HEK293 (cell line): Measurements from ENCODE around the gene FRRS1L.
A peak's percentile ranks its signal among the peaks of the same experiment; 100 is the strongest.

ENCODE experiments used
- CTCF ChIA-PET: fragments of 350-600 bp; formaldehyde crosslinking; extraction: SDS; loops from one replicate; lab custom pipeline; 2021; ENCODE audit warnings: antibody characterized with exemption; lab: Yijun Ruan, JAX
- POLR2A ChIA-PET: fragments of 300-600 bp; formaldehyde crosslinking; extraction: SDS; loops from one replicate; lab custom pipeline; 2020; ENCODE audit warnings: antibody characterized with exemption, inconsistent platforms; lab: Yijun Ruan, JAX
- H3K27ac ChIP-seq: fragments of 200-500 bp; sonication (Bioruptor generic); 2 replicates; pipeline ENCODE4 v1.5.1; 2014; ENCODE audit warnings: low read depth, low read length, control low read depth, inconsistent platforms; ENCODE audit errors: extremely low read depth
- H3K36me3 ChIP-seq, 2 experiments: fragments of 200-500 bp in 1 of 2; sonication (Bioruptor generic) in 1 of 2; 1 replicate in 1 of 2; 2 replicates in 1 of 2; pipeline ENCODE4 v1.5.1; 2014 to 2017; ENCODE audit warnings: inconsistent platforms in 2 of 2, low read length in 2 of 2; ENCODE audit not compliant: control insufficient read depth in 2 of 2, insufficient read depth in 1 of 2
- H3K4me1 ChIP-seq: fragments of 200-500 bp; sonication (Bioruptor generic); 2 replicates; pipeline ENCODE4 v1.5.1; 2014; ENCODE audit warnings: mild to moderate bottlenecking, low read length, inconsistent platforms; ENCODE audit not compliant: control insufficient read depth, insufficient read depth
- H3K4me3 ChIP-seq: 2 replicates; pipeline ENCODE4 v1.5.1; 2011; ENCODE audit warnings: low read depth, mild to moderate bottlenecking, control low read depth, low read length, moderate library complexity
- H3K9me3 ChIP-seq: fragments of 200-500 bp; sonication (Bioruptor generic); 2 replicates; pipeline ENCODE4 v1.5.1; 2014; ENCODE audit warnings: low read depth, low read length, inconsistent platforms; ENCODE audit not compliant: control insufficient read depth, insufficient read depth
- EGR2 ChIP-seq: fragments of 450-650 bp; formaldehyde crosslinking; IDR thresholded peaks from 2 replicates; pipeline ENCODE4 v1.5.1; 2016; ENCODE audit warnings: low read depth, missing biosample characterization, missing genetic modification characterization
- FEZF1 ChIP-seq: fragments of 450-650 bp; formaldehyde crosslinking; IDR thresholded peaks from 2 replicates; pipeline ENCODE4 v1.5.1; 2016; ENCODE audit warnings: missing biosample characterization, missing genetic modification characterization
- GLI4 ChIP-seq: fragments of 450-650 bp; formaldehyde crosslinking; IDR thresholded peaks from 2 replicates; pipeline ENCODE4 v1.5.1; 2016; ENCODE audit warnings: missing biosample characterization, missing genetic modification characterization
- HOXD13 ChIP-seq: sonication (generic); formaldehyde crosslinking; IDR thresholded peaks from 2 replicates; pipeline ENCODE4 v1.8.0; 2022; ENCODE audit warnings: missing genetic modification reagents, borderline replicate concordance
- KLF1 ChIP-seq: fragments of 450-650 bp; formaldehyde crosslinking; IDR thresholded peaks from 2 replicates; pipeline ENCODE4 v1.5.1; 2016; ENCODE audit warnings: missing biosample characterization, missing genetic modification characterization
- MEIS1 ChIP-seq: sonication (generic); formaldehyde crosslinking; IDR thresholded peaks from 2 replicates; pipeline ENCODE4 v1.8.1; 2022; ENCODE audit warnings: missing genetic modification reagents, mild to moderate bottlenecking, borderline replicate concordance
- PRDM1 ChIP-seq: fragments of 450-650 bp; formaldehyde crosslinking; IDR thresholded peaks from 2 replicates; pipeline ENCODE4; 2016; ENCODE audit warnings: missing biosample characterization, missing genetic modification characterization
- SP2 ChIP-seq: fragments of 450-650 bp; formaldehyde crosslinking; IDR thresholded peaks from 2 replicates; pipeline ENCODE4 v1.5.1; 2016; ENCODE audit warnings: missing biosample characterization, missing genetic modification characterization
- TRIM28 ChIP-seq: IDR thresholded peaks from 2 replicates; pipeline ENCODE4 v1.6.1; 2011; ENCODE audit warnings: low read length, control low read depth, borderline replicate concordance
- ZBTB20 ChIP-seq: fragments of 450-650 bp; formaldehyde crosslinking; IDR thresholded peaks from 2 replicates; pipeline ENCODE4 v1.5.1; 2016; ENCODE audit warnings: missing biosample characterization, missing genetic modification characterization
- ZBTB48 ChIP-seq: fragments of 450-650 bp; formaldehyde crosslinking; IDR thresholded peaks from 2 replicates; pipeline ENCODE4 v1.5.1; 2016; ENCODE audit warnings: missing biosample characterization, missing genetic modification characterization
- ZBTB8A ChIP-seq: fragments of 450-650 bp; formaldehyde crosslinking; IDR thresholded peaks from 2 replicates; pipeline ENCODE4 v1.5.1; 2016; ENCODE audit warnings: missing biosample characterization, missing genetic modification characterization
- ZFHX2 ChIP-seq: fragments of 450-650 bp; formaldehyde crosslinking; conservative IDR thresholded peaks from 2 replicates; pipeline ENCODE4 v1.5.1; 2016; ENCODE audit warnings: missing biosample characterization, missing genetic modification characterization
- ZNF391 ChIP-seq: fragments of 450-650 bp; formaldehyde crosslinking; IDR thresholded peaks from 2 replicates; pipeline ENCODE4 v1.5.1; 2016; ENCODE audit warnings: low read depth, missing biosample characterization, missing genetic modification characterization, borderline replicate concordance
- ZNF48 ChIP-seq: fragments of 450-650 bp; formaldehyde crosslinking; IDR thresholded peaks from 2 replicates; pipeline ENCODE4 v1.5.1; 2016; ENCODE audit warnings: missing biosample characterization, missing genetic modification characterization
- ZNF571 ChIP-seq: fragments of 450-650 bp; formaldehyde crosslinking; IDR thresholded peaks from 2 replicates; pipeline ENCODE4 v1.5.0; 2017; ENCODE audit warnings: missing biosample characterization, missing genetic modification characterization
- ZNF600 ChIP-seq: fragments of 450-650 bp; formaldehyde crosslinking; IDR thresholded peaks from 2 replicates; pipeline ENCODE4 v1.5.1; 2016; ENCODE audit warnings: missing biosample characterization, missing genetic modification characterization
- ZNF629 ChIP-seq: fragments of 450-650 bp; formaldehyde crosslinking; IDR thresholded peaks from 2 replicates; pipeline ENCODE4 v1.5.1; 2017; ENCODE audit warnings: missing biosample characterization, missing genetic modification characterization
- TF ChIP-seq, protein P1 (sequence below): fragments of 450-650 bp; formaldehyde crosslinking; IDR thresholded peaks from 2 replicates; pipeline ENCODE4 v1.5.1; 2016; ENCODE audit warnings: missing biosample characterization, missing genetic modification characterization
- TF ChIP-seq, protein P2 (sequence below): fragments of 450-650 bp; formaldehyde crosslinking; IDR thresholded peaks from 2 replicates; pipeline ENCODE4 v1.5.1; 2016; ENCODE audit warnings: missing biosample characterization, missing genetic modification characterization
- TF ChIP-seq, protein P3 (sequence below): fragments of 450-650 bp; formaldehyde crosslinking; IDR thresholded peaks from 2 replicates; pipeline ENCODE4 v1.5.1; 2016; ENCODE audit warnings: missing biosample characterization, missing genetic modification characterization
- TF ChIP-seq, protein P4 (sequence below): fragments of 450-650 bp; formaldehyde crosslinking; IDR thresholded peaks from 2 replicates; pipeline ENCODE4 v1.5.1; 2016; ENCODE audit warnings: missing biosample characterization, missing genetic modification characterization, borderline replicate concordance

The FRRS1L gene

DNA sequence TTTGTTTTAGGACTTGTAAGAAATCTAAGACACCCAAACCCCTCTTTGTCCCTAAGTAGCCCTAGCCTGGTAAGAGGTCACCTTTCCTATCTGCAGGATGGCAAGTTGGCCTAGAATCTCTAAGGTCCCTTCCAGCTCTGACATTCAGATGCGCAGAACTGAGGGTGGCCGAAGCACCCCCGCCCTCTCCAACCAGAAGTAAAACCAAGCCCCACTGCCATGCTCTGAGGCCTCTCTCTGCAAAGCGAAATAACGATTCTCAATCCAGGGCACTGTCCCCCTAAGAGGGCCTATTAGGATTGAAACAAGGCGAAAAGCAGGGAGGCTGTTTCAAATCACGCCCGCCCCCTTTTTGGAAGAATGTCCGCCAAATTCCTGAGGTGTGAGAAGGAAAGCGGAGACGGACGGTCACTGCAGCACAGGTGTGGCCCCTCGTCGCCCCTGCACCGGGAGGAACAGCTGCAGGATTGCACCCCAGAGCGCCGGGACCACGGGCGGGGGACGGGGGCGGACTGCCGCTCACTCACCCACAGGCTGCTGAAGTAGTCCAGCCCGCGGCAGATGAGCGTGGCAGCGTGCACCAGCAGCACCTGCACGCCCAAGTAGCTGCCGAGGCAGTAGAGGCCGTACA, 48.1 kb downstream of the FRRS1L start:
- POLR2A ChIA-PET, result interaction anchor here (0.6 to 3.4 kb wide), 5 partner anchors 10 to 343 kb away, joined by 5 to 32 read pairs (median 10); no protein-coding TSS in a partner anchor
- CTCF ChIA-PET, result interaction anchor here (0.6 to 1.2 kb wide), 4 partner anchors 10 to 226 kb away, joined by 3 to 4 read pairs (median 3); no protein-coding TSS in a partner anchor
- no peaks in the 10 kb centered on the region for H3K9me3 ChIP-seq
- H3K27ac ChIP-seq, result peak overlapping the region; percentile 92
- H3K36me3 ChIP-seq, result no peaks in the 10 kb centered on the region; a peak in 1 of 3 replicates
- no peaks in the 10 kb centered on the region for H3K4me1 ChIP-seq
- H3K4me3 ChIP-seq, result peak overlapping the region; percentile 98
- TF ChIP-seq ZNF48 (tag by site-specific recombination) (no peak), ZBTB20 (tag by site-specific recombination) (peak; percentile 29; the same call in 1 of the 2 replicates), ZNF629 (tag by site-specific recombination) (no peak), ZNF571 (tag by site-specific recombination) (no peak), ZBTB48 (no peak), SP2 (tag by site-specific recombination) (peak; percentile 56), ZNF391 (tag by site-specific recombination) (no peak), PRDM1 (tag by site-specific recombination) (no peak), ZNF600 (peak; percentile 42; the same call in 1 of the 2 replicates), KLF1 (tag by site-specific recombination) (no peak), HOXD13 (CRISPR knock-in tag) (peak; percentile 24; the same call in 1 of the 2 replicates), ZBTB8A (tag by site-specific recombination) (no peak), TRIM28 (no peak), EGR2 (tag by site-specific recombination) (peak; percentile 34; the same call in 1 of the 2 replicates), ZFHX2 (peak; percentile 77), GLI4 (tag by site-specific recombination) (no peak), FEZF1 (tag by site-specific recombination) (no peak), MEIS1 (CRISPR knock-in tag) (peak; percentile 13; the same call in 1 of the 2 replicates)
- TF ChIP-seq, protein P1, sequence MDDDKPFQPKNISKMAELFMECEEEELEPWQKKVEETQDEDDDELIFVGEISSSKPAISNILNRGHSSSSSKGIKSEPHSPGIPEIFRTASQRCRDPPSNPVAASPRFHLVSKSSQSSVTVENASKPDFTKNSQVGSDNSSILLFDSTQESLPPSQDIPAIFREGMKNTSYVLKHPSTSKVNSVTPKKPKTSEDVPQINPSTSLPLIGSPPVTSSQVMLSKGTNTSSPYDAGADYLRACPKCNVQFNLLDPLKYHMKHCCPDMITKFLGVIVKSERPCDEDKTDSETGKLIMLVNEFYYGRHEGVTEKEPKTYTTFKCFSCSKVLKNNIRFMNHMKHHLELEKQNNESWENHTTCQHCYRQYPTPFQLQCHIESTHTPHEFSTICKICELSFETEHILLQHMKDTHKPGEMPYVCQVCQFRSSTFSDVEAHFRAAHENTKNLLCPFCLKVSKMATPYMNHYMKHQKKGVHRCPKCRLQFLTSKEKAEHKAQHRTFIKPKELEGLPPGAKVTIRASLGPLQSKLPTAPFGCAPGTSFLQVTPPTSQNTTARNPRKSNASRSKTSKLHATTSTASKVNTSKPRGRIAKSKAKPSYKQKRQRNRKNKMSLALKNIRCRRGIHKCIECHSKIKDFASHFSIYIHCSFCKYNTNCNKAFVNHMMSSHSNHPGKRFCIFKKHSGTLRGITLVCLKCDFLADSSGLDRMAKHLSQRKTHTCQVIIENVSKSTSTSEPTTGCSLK (tag by site-specific recombination), result no peak
- TF ChIP-seq, protein P2, sequence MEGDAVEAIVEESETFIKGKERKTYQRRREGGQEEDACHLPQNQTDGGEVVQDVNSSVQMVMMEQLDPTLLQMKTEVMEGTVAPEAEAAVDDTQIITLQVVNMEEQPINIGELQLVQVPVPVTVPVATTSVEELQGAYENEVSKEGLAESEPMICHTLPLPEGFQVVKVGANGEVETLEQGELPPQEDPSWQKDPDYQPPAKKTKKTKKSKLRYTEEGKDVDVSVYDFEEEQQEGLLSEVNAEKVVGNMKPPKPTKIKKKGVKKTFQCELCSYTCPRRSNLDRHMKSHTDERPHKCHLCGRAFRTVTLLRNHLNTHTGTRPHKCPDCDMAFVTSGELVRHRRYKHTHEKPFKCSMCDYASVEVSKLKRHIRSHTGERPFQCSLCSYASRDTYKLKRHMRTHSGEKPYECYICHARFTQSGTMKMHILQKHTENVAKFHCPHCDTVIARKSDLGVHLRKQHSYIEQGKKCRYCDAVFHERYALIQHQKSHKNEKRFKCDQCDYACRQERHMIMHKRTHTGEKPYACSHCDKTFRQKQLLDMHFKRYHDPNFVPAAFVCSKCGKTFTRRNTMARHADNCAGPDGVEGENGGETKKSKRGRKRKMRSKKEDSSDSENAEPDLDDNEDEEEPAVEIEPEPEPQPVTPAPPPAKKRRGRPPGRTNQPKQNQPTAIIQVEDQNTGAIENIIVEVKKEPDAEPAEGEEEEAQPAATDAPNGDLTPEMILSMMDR, result no peak
- TF ChIP-seq, protein P3, sequence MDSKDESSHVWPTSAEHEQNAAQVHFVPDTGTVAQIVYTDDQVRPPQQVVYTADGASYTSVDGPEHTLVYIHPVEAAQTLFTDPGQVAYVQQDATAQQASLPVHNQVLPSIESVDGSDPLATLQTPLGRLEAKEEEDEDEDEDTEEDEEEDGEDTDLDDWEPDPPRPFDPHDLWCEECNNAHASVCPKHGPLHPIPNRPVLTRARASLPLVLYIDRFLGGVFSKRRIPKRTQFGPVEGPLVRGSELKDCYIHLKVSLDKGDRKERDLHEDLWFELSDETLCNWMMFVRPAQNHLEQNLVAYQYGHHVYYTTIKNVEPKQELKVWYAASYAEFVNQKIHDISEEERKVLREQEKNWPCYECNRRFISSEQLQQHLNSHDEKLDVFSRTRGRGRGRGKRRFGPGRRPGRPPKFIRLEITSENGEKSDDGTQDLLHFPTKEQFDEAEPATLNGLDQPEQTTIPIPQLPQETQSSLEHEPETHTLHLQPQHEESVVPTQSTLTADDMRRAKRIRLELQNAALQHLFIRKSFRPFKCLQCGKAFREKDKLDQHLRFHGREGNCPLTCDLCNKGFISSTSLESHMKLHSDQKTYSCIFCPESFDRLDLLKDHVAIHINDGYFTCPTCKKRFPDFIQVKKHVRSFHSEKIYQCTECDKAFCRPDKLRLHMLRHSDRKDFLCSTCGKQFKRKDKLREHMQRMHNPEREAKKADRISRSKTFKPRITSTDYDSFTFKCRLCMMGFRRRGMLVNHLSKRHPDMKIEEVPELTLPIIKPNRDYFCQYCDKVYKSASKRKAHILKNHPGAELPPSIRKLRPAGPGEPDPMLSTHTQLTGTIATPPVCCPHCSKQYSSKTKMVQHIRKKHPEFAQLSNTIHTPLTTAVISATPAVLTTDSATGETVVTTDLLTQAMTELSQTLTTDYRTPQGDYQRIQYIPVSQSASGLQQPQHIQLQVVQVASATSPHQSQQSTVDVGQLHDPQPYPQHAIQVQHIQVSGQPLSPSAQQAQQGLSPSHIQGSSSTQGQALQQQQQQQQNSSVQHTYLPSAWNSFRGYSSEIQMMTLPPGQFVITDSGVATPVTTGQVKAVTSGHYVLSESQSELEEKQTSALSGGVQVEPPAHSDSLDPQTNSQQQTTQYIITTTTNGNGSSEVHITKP, result peak; percentile 85
- TF ChIP-seq, protein P4, sequence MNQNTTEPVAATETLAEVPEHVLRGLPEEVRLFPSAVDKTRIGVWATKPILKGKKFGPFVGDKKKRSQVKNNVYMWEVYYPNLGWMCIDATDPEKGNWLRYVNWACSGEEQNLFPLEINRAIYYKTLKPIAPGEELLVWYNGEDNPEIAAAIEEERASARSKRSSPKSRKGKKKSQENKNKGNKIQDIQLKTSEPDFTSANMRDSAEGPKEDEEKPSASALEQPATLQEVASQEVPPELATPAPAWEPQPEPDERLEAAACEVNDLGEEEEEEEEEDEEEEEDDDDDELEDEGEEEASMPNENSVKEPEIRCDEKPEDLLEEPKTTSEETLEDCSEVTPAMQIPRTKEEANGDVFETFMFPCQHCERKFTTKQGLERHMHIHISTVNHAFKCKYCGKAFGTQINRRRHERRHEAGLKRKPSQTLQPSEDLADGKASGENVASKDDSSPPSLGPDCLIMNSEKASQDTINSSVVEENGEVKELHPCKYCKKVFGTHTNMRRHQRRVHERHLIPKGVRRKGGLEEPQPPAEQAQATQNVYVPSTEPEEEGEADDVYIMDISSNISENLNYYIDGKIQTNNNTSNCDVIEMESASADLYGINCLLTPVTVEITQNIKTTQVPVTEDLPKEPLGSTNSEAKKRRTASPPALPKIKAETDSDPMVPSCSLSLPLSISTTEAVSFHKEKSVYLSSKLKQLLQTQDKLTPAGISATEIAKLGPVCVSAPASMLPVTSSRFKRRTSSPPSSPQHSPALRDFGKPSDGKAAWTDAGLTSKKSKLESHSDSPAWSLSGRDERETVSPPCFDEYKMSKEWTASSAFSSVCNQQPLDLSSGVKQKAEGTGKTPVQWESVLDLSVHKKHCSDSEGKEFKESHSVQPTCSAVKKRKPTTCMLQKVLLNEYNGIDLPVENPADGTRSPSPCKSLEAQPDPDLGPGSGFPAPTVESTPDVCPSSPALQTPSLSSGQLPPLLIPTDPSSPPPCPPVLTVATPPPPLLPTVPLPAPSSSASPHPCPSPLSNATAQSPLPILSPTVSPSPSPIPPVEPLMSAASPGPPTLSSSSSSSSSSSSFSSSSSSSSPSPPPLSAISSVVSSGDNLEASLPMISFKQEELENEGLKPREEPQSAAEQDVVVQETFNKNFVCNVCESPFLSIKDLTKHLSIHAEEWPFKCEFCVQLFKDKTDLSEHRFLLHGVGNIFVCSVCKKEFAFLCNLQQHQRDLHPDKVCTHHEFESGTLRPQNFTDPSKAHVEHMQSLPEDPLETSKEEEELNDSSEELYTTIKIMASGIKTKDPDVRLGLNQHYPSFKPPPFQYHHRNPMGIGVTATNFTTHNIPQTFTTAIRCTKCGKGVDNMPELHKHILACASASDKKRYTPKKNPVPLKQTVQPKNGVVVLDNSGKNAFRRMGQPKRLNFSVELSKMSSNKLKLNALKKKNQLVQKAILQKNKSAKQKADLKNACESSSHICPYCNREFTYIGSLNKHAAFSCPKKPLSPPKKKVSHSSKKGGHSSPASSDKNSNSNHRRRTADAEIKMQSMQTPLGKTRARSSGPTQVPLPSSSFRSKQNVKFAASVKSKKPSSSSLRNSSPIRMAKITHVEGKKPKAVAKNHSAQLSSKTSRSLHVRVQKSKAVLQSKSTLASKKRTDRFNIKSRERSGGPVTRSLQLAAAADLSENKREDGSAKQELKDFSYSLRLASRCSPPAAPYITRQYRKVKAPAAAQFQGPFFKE, result no peak
